IMR-90 (cell line): Measurements from ENCODE around the gene MOB2. TPM values are rescaled to one million over a fixed set of nuclear protein-coding genes. Genes with fewer than 3 reads are reported as not detected.

ENCODE experiments used
- ATAC-seq: fragments of 200-7000 bp; cut with Tn5 transposase; 2 replicates; pipeline ENCODE4 v1.9.1; 2020; ENCODE audit warnings: low read depth, mild to moderate bottlenecking, moderate library complexity
- BruUV-seq: library from RNA; stranded (reverse); fragments of 400-500 nt; replicated peaks from 2 replicates; lab custom pipeline; 2021; lab: Mats Ljungman, UMichigan
- CTCF ChIA-PET: fragments of 300-600 bp; formaldehyde crosslinking; extraction: SDS; loops from one replicate; lab custom pipeline; 2021; ENCODE audit warnings: antibody characterized with exemption; lab: Yijun Ruan, JAX
- POLR2A ChIA-PET: fragments of 300-600 bp; sonication (Branson Sonifier 250); formaldehyde crosslinking; loops from one replicate; lab custom pipeline; 2022; ENCODE audit warnings: antibody characterized with exemption; ENCODE audit not compliant: unreplicated experiment; lab: Charles Lee
- DNase-seq: peaks from one replicate; pipeline ENCODE4 v3.0.0; 2013
- H2AFZ ChIP-seq: replicated peaks from 2 replicates; pipeline ENCODE3; 2013; ENCODE audit warnings: low read length, mild to moderate bottlenecking; ENCODE audit not compliant: poor library complexity
- H2AK5ac ChIP-seq: 2 replicates; pipeline ENCODE4 v1.6.1; 2013; ENCODE audit warnings: low read depth, low read length, inconsistent platforms
- H2AK9ac ChIP-seq: replicated peaks from 2 replicates; pipeline ENCODE3; 2013; ENCODE audit warnings: mild to moderate bottlenecking, low read depth, low read length, moderate library complexity; ENCODE audit not compliant: poor library complexity
- H2BK120ac ChIP-seq: 2 replicates; pipeline ENCODE4 v1.6.1; 2013; ENCODE audit warnings: low read depth, low read length, inconsistent platforms
- H2BK15ac ChIP-seq: 3 replicates; pipeline ENCODE4 v1.6.1; 2013; ENCODE audit warnings: low read depth, low read length, inconsistent platforms
- H2BK20ac ChIP-seq: 2 replicates; pipeline ENCODE4 v1.6.1; 2013; ENCODE audit warnings: low read depth, mild to moderate bottlenecking, inconsistent platforms, low read length, moderate library complexity
- H2BK5ac ChIP-seq: 2 replicates; pipeline ENCODE4 v1.6.1; 2013; ENCODE audit warnings: mild to moderate bottlenecking, low read depth, low read length, inconsistent platforms; ENCODE audit not compliant: poor library complexity, severe bottlenecking
- H3K14ac ChIP-seq: replicated peaks from 2 replicates; pipeline ENCODE4 v1.6.1; 2013; ENCODE audit warnings: low read depth, low read length, inconsistent platforms
- H3K18ac ChIP-seq: 2 replicates; pipeline ENCODE4 v1.6.1; 2013; ENCODE audit warnings: low read depth, low read length, control low read depth
- H3K23ac ChIP-seq: 2 replicates; pipeline ENCODE4 v1.6.1; 2013; ENCODE audit warnings: low read depth, low read length, inconsistent platforms
- H3K27ac ChIP-seq: 2 replicates; pipeline ENCODE4 v1.5.1; 2013; ENCODE audit warnings: mild to moderate bottlenecking, control low read depth, low read length; ENCODE audit not compliant: insufficient read depth
- H3K27me3 ChIP-seq: 2 replicates; pipeline ENCODE4 v1.6.1; 2013; ENCODE audit warnings: low read length; ENCODE audit not compliant: control insufficient read depth, insufficient read depth
- H3K36me3 ChIP-seq: 2 replicates; pipeline ENCODE4 v1.6.1; 2013; ENCODE audit warnings: low read length, mixed read lengths; ENCODE audit not compliant: control insufficient read depth, insufficient read depth
- H3K4ac ChIP-seq: 2 replicates; pipeline ENCODE4 v1.6.1; 2013; ENCODE audit warnings: low read depth, low read length, inconsistent platforms
- H3K4me1 ChIP-seq: 2 replicates; pipeline ENCODE4 v1.6.1; 2013; ENCODE audit warnings: low read length, mixed read lengths; ENCODE audit not compliant: control insufficient read depth, insufficient read depth
- H3K4me2 ChIP-seq: 2 replicates; pipeline ENCODE4 v1.6.1; 2013; ENCODE audit warnings: low read depth, mild to moderate bottlenecking, control low read depth, low read length, moderate library complexity
- H3K4me3 ChIP-seq: 2 replicates; pipeline ENCODE4 v1.5.1; 2013; ENCODE audit warnings: low read depth, mild to moderate bottlenecking, control low read depth, low read length, moderate library complexity; ENCODE audit not compliant: insufficient read depth
- H3K56ac ChIP-seq: 2 replicates; pipeline ENCODE4 v1.6.1; 2013; ENCODE audit warnings: low read length, inconsistent platforms; ENCODE audit not compliant: insufficient read depth; ENCODE audit errors: extremely low read depth
- H3K79me1 ChIP-seq, 2 experiments: 2 replicates each; pipeline ENCODE4 v1.6.1; 2013; ENCODE audit warnings: low read length in 2 of 2, inconsistent platforms in 1 of 2, low read depth in 1 of 2
- H3K9ac ChIP-seq: 2 replicates; pipeline ENCODE4 v1.6.1; 2013; ENCODE audit warnings: low read depth, low read length, control low read depth
- H3K9me1 ChIP-seq: 2 replicates; pipeline ENCODE4 v1.6.1; 2013; ENCODE audit warnings: low read length, inconsistent platforms; ENCODE audit not compliant: insufficient read depth
- H3K9me3 ChIP-seq: 2 replicates; pipeline ENCODE4 v1.6.1; 2013; ENCODE audit warnings: low read length; ENCODE audit not compliant: control insufficient read depth, insufficient read depth
- H4K20me1 ChIP-seq: 2 replicates; pipeline ENCODE4 v1.6.1; 2013; ENCODE audit warnings: low read length, inconsistent platforms; ENCODE audit not compliant: insufficient read depth
- H4K5ac ChIP-seq: 2 replicates; pipeline ENCODE4 v1.6.1; 2013; ENCODE audit warnings: mild to moderate bottlenecking, low read depth, low read length, control low read depth
- H4K8ac ChIP-seq, 2 experiments: 2 replicates each; pipeline ENCODE4 v1.6.1; 2013; ENCODE audit warnings: low read depth in 2 of 2, low read length in 2 of 2, control low read depth in 1 of 2, inconsistent platforms in 1 of 2
- H4K91ac ChIP-seq: 2 replicates; pipeline ENCODE4 v1.6.1; 2013; ENCODE audit warnings: low read depth, low read length, inconsistent platforms; ENCODE audit not compliant: insufficient read depth
- BHLHE40 ChIP-seq: fragments of 150-350 bp; IDR thresholded peaks from 2 replicates; pipeline ENCODE4 v1.6.1; 2016; ENCODE audit warnings: mild to moderate bottlenecking, low read depth, low read length
- CEBPB ChIP-seq: IDR thresholded peaks from 2 replicates; pipeline ENCODE4 v1.6.1; 2012; ENCODE audit warnings: low read depth, low read length, improper control_type of control experiment
- FOS ChIP-seq: fragments of 150-350 bp; IDR thresholded peaks from 2 replicates; pipeline ENCODE4 v1.6.1; 2016; ENCODE audit warnings: low read depth, low read length
- MAFK ChIP-seq: IDR thresholded peaks from 2 replicates; pipeline ENCODE4 v1.6.1; 2012; ENCODE audit warnings: low read depth, low read length, improper control_type of control experiment
- MAZ ChIP-seq: IDR thresholded peaks from 2 replicates; pipeline ENCODE4 v1.6.1; 2012; ENCODE audit warnings: low read depth, mild to moderate bottlenecking, low read length, improper control_type of control experiment, moderate library complexity, borderline replicate concordance
- MXI1 ChIP-seq: IDR thresholded peaks from 2 replicates; pipeline ENCODE4 v1.6.1; 2012; ENCODE audit warnings: low read depth, mild to moderate bottlenecking, low read length, moderate library complexity, borderline replicate concordance
- NFE2L2 ChIP-seq: fragments of 150-350 bp; IDR thresholded peaks from 2 replicates; pipeline ENCODE4 v1.6.1; 2016; ENCODE audit warnings: low read depth, mild to moderate bottlenecking, low read length
- POLR2A ChIP-seq: IDR thresholded peaks from 2 replicates; pipeline ENCODE4 v1.6.1; 2012; ENCODE audit warnings: mild to moderate bottlenecking, low read depth, low read length
- RCOR1 ChIP-seq: IDR thresholded peaks from 2 replicates; pipeline ENCODE4 v1.6.1; 2012; ENCODE audit warnings: mild to moderate bottlenecking, low read length, improper control_type of control experiment; ENCODE audit not compliant: insufficient replicate concordance
- RFX5 ChIP-seq: IDR thresholded peaks from 2 replicates; pipeline ENCODE4 v1.8.0; 2012; ENCODE audit warnings: low read depth, mild to moderate bottlenecking, low read length, moderate library complexity
- SMC3 ChIP-seq: fragments of 150-350 bp; IDR thresholded peaks from 2 replicates; pipeline ENCODE4 v1.6.1; 2016; ENCODE audit warnings: low read depth, mild to moderate bottlenecking, antibody characterized with exemption, low read length, moderate library complexity
- WGBS, 2 experiments: methylation state at CpG; one replicate each; pipeline versions ENCODE4 v1.1.5 to v1.1.7; 2013; ENCODE audit warnings: missing lambda C conversion rate in 2 of 2; ENCODE audit not compliant: insufficient read length in 1 of 2; ENCODE audit errors: extremely low coverage in 2 of 2; 5-methylcytosine and 5-hydroxymethylcytosine counted together
- dilution Hi-C: fragments of 300-500 bp; cut with HindIII; formaldehyde crosslinking; loops from one replicate; pipeline ENCODE4 v1.14.3; 2018; ENCODE audit warnings: low sequenced_read_pairs; ENCODE audit not compliant: unreplicated experiment
- in situ Hi-C: fragments of 300-500 bp; cut with MboI; formaldehyde crosslinking; loops from 3 replicates; pipeline ENCODE4 v1.14.3; 2019; ENCODE audit warnings: low sequenced_read_pairs, inconsistent platforms, mixed read lengths
- intact Hi-C: fragments of 100-400 bp; cut with micrococcal nuclease; formaldehyde crosslinking; loops from 2 replicates; pipeline ENCODE4 v1.10.0; 2022
- polyA plus RNA-seq, 3 experiments: library from polyadenylated mRNA; depleted of rRNA; stranded (reverse); fragments of >200 nt; gene quantifications; 2 replicates each; pipeline ENCODE4 v1.2.3, GENCODE V29; 2012; ENCODE audit warnings: low replicate concordance in 1 of 3
- total RNA-seq: library from RNA; depleted of rRNA; stranded (reverse); fragments of >200 nt; gene quantifications from 2 replicates; pipeline ENCODE4 v1.2.3, GENCODE V29; 2012
- TF ChIP-seq, protein P1 (sequence below): conservative IDR thresholded peaks from 2 replicates; pipeline ENCODE4 v1.5.1; 2012; ENCODE audit warnings: mild to moderate bottlenecking, low read depth, low read length, improper control_type of control experiment
- TF ChIP-seq, protein P2 (sequence below): fragments of 150-350 bp; IDR thresholded peaks from 2 replicates; pipeline ENCODE4 v1.6.1; 2016; ENCODE audit warnings: low read depth, mild to moderate bottlenecking, low read length, moderate library complexity, borderline replicate concordance
- TF ChIP-seq, protein P3 (sequence below): fragments of 150-350 bp; IDR thresholded peaks from 2 replicates; pipeline ENCODE4 v1.6.1; 2017; ENCODE audit warnings: mild to moderate bottlenecking, antibody characterized with exemption, low read length, low read depth

The MOB2 gene
- total and polyA plus RNA-seq, 2 of the 4 experiments (the other 2 are of a cell fraction), result 23.7 to 36.2 TPM

DNA sequence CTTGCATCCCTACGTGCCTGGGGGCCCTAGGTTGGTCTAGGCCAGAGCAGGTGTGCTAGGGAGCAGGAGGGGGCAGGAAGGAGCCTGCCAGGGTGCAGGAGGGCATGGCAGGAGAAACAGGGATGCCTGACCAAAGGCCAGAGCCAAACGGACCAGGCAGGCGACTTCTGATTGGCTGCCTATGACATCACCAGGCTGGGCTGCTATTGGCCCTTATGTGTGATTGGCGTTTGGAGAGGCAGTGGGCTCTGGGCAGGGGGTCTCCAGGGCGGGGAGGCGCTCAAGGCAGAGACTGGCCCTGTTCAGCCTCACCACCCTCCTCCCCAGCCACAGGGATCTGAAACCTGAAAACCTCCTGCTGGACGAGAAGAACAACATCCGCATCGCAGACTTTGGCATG, 44.4 kb downstream of the MOB2 start:
- Histone ChIP-seq H4K8ac (no peak overlapping the region), H4K5ac (no peak overlapping the region), H3K79me1 (no peaks in the 10 kb centered on the region), H3K56ac (no peak overlapping the region), H3K4me1 (peaks cover 1% of the 10 kb centered on the region; the same call in 1 of the 2 replicates), H3K4me2 (no peak overlapping the region), H3K14ac (no peak overlapping the region), H3K23ac (no peak overlapping the region), H2BK120ac (no peak overlapping the region), H4K20me1 (no peaks in the 10 kb centered on the region), H3K18ac (no peak overlapping the region), H2BK5ac (no peak overlapping the region), H2BK15ac (no peak overlapping the region), H3K9me3 (no peaks in the 10 kb centered on the region), H3K27ac (no peak overlapping the region), H3K36me3 (no peaks in the 10 kb centered on the region), H3K4me3 (no peak overlapping the region), H2AFZ (no peak overlapping the region), H3K9me1 (no peaks in the 10 kb centered on the region), H2BK20ac (no peak overlapping the region), H4K91ac (no peak overlapping the region), H2AK5ac (no peak overlapping the region), H2AK9ac (no peak overlapping the region), H3K4ac (no peak overlapping the region), H3K9ac (no peak overlapping the region), H3K27me3 (peaks cover 8% of the 10 kb centered on the region)
- DNase-seq, result no peak
- TF ChIP-seq CEBPB, result no peak
- TF ChIP-seq MAZ, result no peak
- TF ChIP-seq SMC3, result no peak
- TF ChIP-seq, protein P1, sequence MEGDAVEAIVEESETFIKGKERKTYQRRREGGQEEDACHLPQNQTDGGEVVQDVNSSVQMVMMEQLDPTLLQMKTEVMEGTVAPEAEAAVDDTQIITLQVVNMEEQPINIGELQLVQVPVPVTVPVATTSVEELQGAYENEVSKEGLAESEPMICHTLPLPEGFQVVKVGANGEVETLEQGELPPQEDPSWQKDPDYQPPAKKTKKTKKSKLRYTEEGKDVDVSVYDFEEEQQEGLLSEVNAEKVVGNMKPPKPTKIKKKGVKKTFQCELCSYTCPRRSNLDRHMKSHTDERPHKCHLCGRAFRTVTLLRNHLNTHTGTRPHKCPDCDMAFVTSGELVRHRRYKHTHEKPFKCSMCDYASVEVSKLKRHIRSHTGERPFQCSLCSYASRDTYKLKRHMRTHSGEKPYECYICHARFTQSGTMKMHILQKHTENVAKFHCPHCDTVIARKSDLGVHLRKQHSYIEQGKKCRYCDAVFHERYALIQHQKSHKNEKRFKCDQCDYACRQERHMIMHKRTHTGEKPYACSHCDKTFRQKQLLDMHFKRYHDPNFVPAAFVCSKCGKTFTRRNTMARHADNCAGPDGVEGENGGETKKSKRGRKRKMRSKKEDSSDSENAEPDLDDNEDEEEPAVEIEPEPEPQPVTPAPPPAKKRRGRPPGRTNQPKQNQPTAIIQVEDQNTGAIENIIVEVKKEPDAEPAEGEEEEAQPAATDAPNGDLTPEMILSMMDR, result no peak
- TF ChIP-seq BHLHE40, result no peak
- TF ChIP-seq, protein P2, sequence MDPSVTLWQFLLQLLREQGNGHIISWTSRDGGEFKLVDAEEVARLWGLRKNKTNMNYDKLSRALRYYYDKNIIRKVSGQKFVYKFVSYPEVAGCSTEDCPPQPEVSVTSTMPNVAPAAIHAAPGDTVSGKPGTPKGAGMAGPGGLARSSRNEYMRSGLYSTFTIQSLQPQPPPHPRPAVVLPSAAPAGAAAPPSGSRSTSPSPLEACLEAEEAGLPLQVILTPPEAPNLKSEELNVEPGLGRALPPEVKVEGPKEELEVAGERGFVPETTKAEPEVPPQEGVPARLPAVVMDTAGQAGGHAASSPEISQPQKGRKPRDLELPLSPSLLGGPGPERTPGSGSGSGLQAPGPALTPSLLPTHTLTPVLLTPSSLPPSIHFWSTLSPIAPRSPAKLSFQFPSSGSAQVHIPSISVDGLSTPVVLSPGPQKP, result no peak
- TF ChIP-seq MXI1, result no peak
- no peak for TF ChIP-seq MAFK
- no peak for TF ChIP-seq RFX5
- no peak for TF ChIP-seq RCOR1
- no peak for TF ChIP-seq NFE2L2
- no peak for TF ChIP-seq FOS
- TF ChIP-seq, protein P3, sequence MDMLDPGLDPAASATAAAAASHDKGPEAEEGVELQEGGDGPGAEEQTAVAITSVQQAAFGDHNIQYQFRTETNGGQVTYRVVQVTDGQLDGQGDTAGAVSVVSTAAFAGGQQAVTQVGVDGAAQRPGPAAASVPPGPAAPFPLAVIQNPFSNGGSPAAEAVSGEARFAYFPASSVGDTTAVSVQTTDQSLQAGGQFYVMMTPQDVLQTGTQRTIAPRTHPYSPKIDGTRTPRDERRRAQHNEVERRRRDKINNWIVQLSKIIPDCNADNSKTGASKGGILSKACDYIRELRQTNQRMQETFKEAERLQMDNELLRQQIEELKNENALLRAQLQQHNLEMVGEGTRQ, result no peak
- no peak for TF ChIP-seq POLR2A
- in situ Hi-C loops, result no loop called here
- 33% methylated on average over 1 of the region's 9 CpGs; no CpG with 5 or more reads in 1 of the 2 experiments for whole genome bisulfite sequencing, 2 experiments
- BruUV-seq, result no TSS peak
- intact Hi-C loops, result no loop called here
- ChIA-PET CTCF (interaction anchor here (0.5 kb wide), 1 partner anchor 602 kb away, joined by 3 read pairs; no protein-coding TSS in a partner anchor), POLR2A (no interaction called here)
- no peak for ATAC-seq
- dilution Hi-C loops, result no loop called here
